MM.1S (cell line): ENCODE measurements around the gene DHX36.

Source experiments
- DNase-seq: peaks from one replicate; pipeline ENCODE4 v3.0.0-alpha.2; 2015
- H2AFZ ChIP-seq: fragments of 300-600 bp; sonication (generic); 2 replicates; pipeline ENCODE4 v1.6.0; 2016; ENCODE audit warnings: antibody characterized with exemption, low read length
- H3F3A ChIP-seq: fragments of 300-600 bp; sonication (generic); 2 replicates; pipeline ENCODE4 v1.6.1; 2016; ENCODE audit warnings: mild to moderate bottlenecking, antibody characterized with exemption, low read length, moderate library complexity, mixed read lengths; ENCODE audit not compliant: insufficient read depth
- H3K27ac ChIP-seq: fragments of 300-600 bp; sonication (generic); 2 replicates; pipeline ENCODE4 v1.5.1; 2016; ENCODE audit warnings: mild to moderate bottlenecking, low read length
- H3K27me3 ChIP-seq: fragments of 300-600 bp; sonication (generic); replicated peaks from 2 replicates; pipeline ENCODE4 v1.6.0; 2016; ENCODE audit warnings: low read length; ENCODE audit not compliant: insufficient read depth
- H3K36me3 ChIP-seq: fragments of 300-600 bp; sonication (generic); replicated peaks from 2 replicates; pipeline ENCODE4 v1.6.1; 2016; ENCODE audit warnings: mild to moderate bottlenecking, low read length, mixed read lengths; ENCODE audit not compliant: insufficient read depth
- H3K4me1 ChIP-seq: fragments of 300-600 bp; sonication (generic); 2 replicates; pipeline ENCODE4 v1.6.1; 2016; ENCODE audit warnings: low read length, mixed read lengths
- H3K4me2 ChIP-seq: fragments of 300-600 bp; sonication (generic); 2 replicates; pipeline ENCODE4 v1.6.0; 2016; ENCODE audit warnings: low read depth, low read length
- H3K4me3 ChIP-seq: fragments of 300-600 bp; sonication (generic); 2 replicates; pipeline ENCODE4 v1.5.1; 2016; ENCODE audit warnings: low read length, mixed read lengths
- H3K79me2 ChIP-seq: fragments of 300-600 bp; sonication (generic); 2 replicates; pipeline ENCODE4 v1.6.1; 2016; ENCODE audit warnings: mixed run types, low read length, mixed read lengths
- H3K9ac ChIP-seq: fragments of 300-600 bp; sonication (generic); 2 replicates; pipeline ENCODE4 v1.6.1; 2016; ENCODE audit warnings: low read length, mixed read lengths
- H3K9me2 ChIP-seq: fragments of 300-600 bp; sonication (generic); replicated peaks from 2 replicates; pipeline ENCODE4 v1.6.1; 2016; ENCODE audit warnings: mild to moderate bottlenecking, low read length, mixed read lengths; ENCODE audit not compliant: insufficient read depth
- H3K9me3 ChIP-seq: fragments of 300-600 bp; sonication (generic); replicated peaks from 2 replicates; pipeline ENCODE4 v1.6.1; 2016; ENCODE audit warnings: mild to moderate bottlenecking, low read length, mixed read lengths; ENCODE audit not compliant: insufficient read depth
- H4K20me1 ChIP-seq: fragments of 300-600 bp; sonication (generic); 2 replicates; pipeline ENCODE4 v1.6.1; 2016; ENCODE audit warnings: mild to moderate bottlenecking, low read length, moderate library complexity, mixed read lengths; ENCODE audit not compliant: insufficient read depth
- EZH2 ChIP-seq: fragments of 300-600 bp; sonication (generic); optimal IDR thresholded peaks from 2 replicates; pipeline ENCODE3; 2017; ENCODE audit warnings: low read depth, mild to moderate bottlenecking, antibody characterized with exemption, low read length, mixed read lengths
- EZH2phosphoT487 ChIP-seq: fragments of 300-600 bp; sonication (generic); IDR thresholded peaks from 2 replicates; pipeline ENCODE4 v1.6.1; 2018; ENCODE audit warnings: antibody characterized with exemption, low read length
- TF ChIP-seq, protein P1 (sequence below): fragments of 300-600 bp; sonication (generic); IDR thresholded peaks from 2 replicates; pipeline ENCODE4 v1.5.1; 2016; ENCODE audit warnings: antibody characterized with exemption, low read length, mixed read lengths

The DHX36 gene, protein sequence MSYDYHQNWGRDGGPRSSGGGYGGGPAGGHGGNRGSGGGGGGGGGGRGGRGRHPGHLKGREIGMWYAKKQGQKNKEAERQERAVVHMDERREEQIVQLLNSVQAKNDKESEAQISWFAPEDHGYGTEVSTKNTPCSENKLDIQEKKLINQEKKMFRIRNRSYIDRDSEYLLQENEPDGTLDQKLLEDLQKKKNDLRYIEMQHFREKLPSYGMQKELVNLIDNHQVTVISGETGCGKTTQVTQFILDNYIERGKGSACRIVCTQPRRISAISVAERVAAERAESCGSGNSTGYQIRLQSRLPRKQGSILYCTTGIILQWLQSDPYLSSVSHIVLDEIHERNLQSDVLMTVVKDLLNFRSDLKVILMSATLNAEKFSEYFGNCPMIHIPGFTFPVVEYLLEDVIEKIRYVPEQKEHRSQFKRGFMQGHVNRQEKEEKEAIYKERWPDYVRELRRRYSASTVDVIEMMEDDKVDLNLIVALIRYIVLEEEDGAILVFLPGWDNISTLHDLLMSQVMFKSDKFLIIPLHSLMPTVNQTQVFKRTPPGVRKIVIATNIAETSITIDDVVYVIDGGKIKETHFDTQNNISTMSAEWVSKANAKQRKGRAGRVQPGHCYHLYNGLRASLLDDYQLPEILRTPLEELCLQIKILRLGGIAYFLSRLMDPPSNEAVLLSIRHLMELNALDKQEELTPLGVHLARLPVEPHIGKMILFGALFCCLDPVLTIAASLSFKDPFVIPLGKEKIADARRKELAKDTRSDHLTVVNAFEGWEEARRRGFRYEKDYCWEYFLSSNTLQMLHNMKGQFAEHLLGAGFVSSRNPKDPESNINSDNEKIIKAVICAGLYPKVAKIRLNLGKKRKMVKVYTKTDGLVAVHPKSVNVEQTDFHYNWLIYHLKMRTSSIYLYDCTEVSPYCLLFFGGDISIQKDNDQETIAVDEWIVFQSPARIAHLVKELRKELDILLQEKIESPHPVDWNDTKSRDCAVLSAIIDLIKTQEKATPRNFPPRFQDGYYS

DNA sequence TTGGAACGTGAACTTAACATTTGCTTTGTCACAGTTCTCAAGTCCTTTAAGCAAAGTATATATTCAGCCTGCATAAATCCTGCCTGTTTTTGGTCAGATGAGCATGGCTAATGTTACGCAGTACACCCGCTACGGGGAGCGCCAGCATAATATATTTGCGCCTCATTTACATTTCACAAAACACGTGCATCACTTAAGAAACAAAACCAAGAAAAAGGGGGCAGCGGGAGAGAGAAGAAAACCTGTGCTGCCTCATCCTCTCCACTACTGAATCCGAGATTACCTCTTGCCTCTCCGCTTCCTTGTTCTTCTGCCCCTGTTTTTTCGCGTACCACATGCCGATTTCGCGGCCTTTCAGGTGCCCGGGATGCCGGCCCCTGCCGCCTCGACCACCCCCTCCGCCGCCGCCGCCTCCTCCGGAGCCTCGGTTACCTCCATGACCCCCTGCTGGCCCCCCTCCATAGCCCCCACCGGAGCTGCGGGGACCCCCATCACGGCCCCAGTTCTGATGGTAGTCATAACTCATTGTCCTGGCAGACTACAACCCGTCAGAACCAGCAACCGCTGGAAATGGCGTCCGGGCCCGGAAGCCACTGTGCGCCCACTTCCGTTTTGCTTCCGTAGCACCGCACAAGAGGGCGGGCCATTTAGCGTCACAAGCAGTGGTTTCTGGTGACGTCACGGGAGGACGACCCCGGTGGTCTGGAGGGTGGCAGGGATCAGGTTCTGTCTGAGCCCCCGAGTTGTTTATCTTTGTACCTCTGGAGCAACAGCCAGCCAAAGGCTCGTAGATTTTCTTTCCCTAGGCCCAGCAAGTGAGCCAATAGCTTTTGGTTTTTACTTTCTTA, at the start of gene DHX36:
TSS of gene DHX36 (minus strand) at position 597 of the 848 bp plus-strand sequence. CDS start at position 526, 71 bp downstream.
- Histone ChIP-seq H4K20me1 (peaks cover 15% of the 10 kb centered on the region; the same call in 1 of the 2 replicates), H3K9me3 (no peaks in the 10 kb centered on the region)

DNA sequence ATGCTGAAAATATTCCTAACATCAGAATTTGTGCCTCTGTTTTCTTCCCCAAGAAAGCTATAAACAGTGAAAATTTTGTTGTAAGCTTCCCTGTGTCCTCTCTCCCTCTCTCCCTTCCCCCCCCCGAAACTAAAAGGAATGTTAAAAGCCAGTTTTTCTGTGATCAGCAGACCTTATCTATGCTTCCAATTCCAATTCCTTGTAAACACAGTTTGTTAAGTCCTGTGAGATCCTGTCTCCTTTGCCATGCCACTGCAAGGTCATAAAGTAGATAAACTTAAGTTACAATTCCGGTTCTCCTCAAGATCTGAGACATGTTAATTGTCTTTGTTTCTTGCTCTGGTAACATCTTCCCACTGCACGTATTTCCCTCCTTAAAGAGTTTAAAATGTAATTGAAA, 42.9 kb upstream of the DHX36 start:
- TF ChIP-seq, protein P1, sequence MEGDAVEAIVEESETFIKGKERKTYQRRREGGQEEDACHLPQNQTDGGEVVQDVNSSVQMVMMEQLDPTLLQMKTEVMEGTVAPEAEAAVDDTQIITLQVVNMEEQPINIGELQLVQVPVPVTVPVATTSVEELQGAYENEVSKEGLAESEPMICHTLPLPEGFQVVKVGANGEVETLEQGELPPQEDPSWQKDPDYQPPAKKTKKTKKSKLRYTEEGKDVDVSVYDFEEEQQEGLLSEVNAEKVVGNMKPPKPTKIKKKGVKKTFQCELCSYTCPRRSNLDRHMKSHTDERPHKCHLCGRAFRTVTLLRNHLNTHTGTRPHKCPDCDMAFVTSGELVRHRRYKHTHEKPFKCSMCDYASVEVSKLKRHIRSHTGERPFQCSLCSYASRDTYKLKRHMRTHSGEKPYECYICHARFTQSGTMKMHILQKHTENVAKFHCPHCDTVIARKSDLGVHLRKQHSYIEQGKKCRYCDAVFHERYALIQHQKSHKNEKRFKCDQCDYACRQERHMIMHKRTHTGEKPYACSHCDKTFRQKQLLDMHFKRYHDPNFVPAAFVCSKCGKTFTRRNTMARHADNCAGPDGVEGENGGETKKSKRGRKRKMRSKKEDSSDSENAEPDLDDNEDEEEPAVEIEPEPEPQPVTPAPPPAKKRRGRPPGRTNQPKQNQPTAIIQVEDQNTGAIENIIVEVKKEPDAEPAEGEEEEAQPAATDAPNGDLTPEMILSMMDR: no peak
- TF ChIP-seq EZH2 (no peak), EZH2phosphoT487 (no peak)
- H3K27ac ChIP-seq: no peak overlapping the region

More for the DNA sequence above, at the start of gene DHX36:
- peak within 1 kb of the TSS; percentile 64 for H2AFZ ChIP-seq
- H3K4me2 ChIP-seq: peak within 1 kb of the TSS; percentile 69
- H3K4me1 ChIP-seq: peaks cover 17% of the 10 kb centered on the region
- peak within 1 kb of the TSS; percentile 89 for H3K27ac ChIP-seq
- no peaks in the 10 kb centered on the region for H3K9me2 ChIP-seq
- H3K36me3 ChIP-seq: no peaks in the 10 kb centered on the region
- peak; percentile 95 for DNase-seq
- peak within 1 kb of the TSS; percentile 93 for H3K9ac ChIP-seq
- H3K79me2 ChIP-seq: peaks cover 52% of the 10 kb centered on the region
- H3F3A ChIP-seq: peaks cover 12% of the 10 kb centered on the region; the same call in 1 of the 2 replicates
- H3K4me3 ChIP-seq: peak within 1 kb of the TSS; percentile 70
- no peaks in the 10 kb centered on the region for H3K27me3 ChIP-seq
- TF ChIP-seq, protein P1: peak; percentile 39
- no peak for TF ChIP-seq EZH2phosphoT487

DNA sequence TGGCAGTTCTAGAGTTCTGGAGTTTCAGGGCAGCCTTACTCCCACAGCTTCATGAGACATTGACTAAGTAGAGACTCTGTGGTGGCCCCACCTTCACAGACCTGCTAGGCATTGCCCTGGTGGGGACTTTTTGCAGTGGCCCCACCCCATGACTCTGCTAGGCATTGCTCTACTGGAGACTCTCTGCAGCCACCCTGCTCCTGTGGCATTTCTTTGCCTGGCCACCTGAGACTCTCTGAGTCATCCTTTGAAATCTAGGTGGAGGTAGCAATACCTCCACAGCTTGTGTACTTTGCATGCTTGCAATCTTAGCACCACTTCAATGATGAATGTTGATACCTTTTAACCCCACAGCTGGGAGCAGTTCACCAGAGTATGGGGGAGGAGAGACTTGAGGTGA, 40.6 kb upstream of the DHX36 start:
- DNase-seq: no peak
- H3K9ac ChIP-seq: no peak overlapping the region
- H3F3A ChIP-seq: no peaks in the 10 kb centered on the region
- H3K4me3 ChIP-seq: no peak overlapping the region
- no peaks in the 10 kb centered on the region for H3K9me3 ChIP-seq
- H3K9me2 ChIP-seq: no peaks in the 10 kb centered on the region
- H4K20me1 ChIP-seq: no peaks in the 10 kb centered on the region
- no peaks in the 10 kb centered on the region for H3K36me3 ChIP-seq
- H2AFZ ChIP-seq: no peak overlapping the region
- TF ChIP-seq EZH2phosphoT487: no peak
- TF ChIP-seq, protein P1: no peak
- H3K27ac ChIP-seq: no peak overlapping the region
- H3K4me1 ChIP-seq: no peaks in the 10 kb centered on the region
- H3K79me2 ChIP-seq: no peaks in the 10 kb centered on the region
- no peak overlapping the region for H3K4me2 ChIP-seq
- no peaks in the 10 kb centered on the region for H3K27me3 ChIP-seq

More for the DNA sequence above, 42.9 kb upstream of the DHX36 start:
- Histone ChIP-seq H3K36me3 (no peaks in the 10 kb centered on the region), H2AFZ (no peak overlapping the region), H3F3A (no peaks in the 10 kb centered on the region), H3K9me3 (no peaks in the 10 kb centered on the region), H3K79me2 (no peaks in the 10 kb centered on the region), H3K9me2 (no peaks in the 10 kb centered on the region), H3K4me1 (no peaks in the 10 kb centered on the region), H3K9ac (no peak overlapping the region), H3K4me3 (no peak overlapping the region), H4K20me1 (no peaks in the 10 kb centered on the region), H3K4me2 (no peak overlapping the region), H3K27me3 (no peaks in the 10 kb centered on the region)
- DNase-seq: no peak
